Measurements from ENCODE around the gene NXF2.
"Not testable (repeated sequence)": the region's sequence is repeated elsewhere in the genome, so short reads cannot be mapped to it uniquely, and the experiment has no call there.

Gene NXF2, protein sequence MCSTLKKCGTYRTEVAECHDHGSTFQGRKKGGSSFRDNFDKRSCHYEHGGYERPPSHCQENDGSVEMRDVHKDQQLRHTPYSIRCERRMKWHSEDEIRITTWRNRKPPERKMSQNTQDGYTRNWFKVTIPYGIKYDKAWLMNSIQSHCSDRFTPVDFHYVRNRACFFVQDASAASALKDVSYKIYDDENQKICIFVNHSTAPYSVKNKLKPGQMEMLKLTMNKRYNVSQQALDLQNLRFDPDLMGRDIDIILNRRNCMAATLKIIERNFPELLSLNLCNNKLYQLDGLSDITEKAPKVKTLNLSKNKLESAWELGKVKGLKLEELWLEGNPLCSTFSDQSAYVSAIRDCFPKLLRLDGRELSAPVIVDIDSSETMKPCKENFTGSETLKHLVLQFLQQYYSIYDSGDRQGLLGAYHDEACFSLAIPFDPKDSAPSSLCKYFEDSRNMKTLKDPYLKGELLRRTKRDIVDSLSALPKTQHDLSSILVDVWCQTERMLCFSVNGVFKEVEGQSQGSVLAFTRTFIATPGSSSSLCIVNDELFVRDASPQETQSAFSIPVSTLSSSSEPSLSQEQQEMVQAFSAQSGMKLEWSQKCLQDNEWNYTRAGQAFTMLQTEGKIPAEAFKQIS

GRCh38 chrX:102246893-102247292 lies at the start of gene NXF2:
Gene NXF2 (plus strand): TSS chrX:102247167. CDS start chrX:102307079, 59,912 bp downstream.
- DNase-seq (ENCODE audit: low spot score), result not testable (repeated sequence)

DNA sequence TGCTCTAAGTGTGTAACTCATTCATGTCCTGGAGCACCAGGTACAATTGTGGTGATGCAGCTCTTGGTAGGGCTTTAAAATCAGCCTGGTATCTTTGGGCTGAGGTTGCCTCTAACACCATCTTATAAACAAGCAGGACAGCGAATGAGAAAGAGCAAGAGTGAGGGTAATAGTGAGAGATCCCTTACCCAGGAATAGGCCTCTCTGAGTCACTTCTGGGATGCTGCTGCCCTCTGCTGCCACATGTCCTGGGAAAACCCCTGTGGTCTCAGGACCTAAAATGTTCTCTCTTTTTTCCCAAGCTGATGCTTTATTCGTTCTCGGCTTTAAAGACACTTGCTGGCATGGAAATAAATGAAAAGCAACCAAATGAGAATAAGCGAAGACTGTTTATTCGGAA lies 39.0 kb upstream of the NXF2 start:
- DNase-seq (ENCODE audit: low spot score), result not testable (repeated sequence)

- not testable (repeated sequence) for DNase-seq (ENCODE audit: low spot score)
Observed at GRCh38 chrX:102214986-102215385, 32.0 kb upstream of the NXF2 start, which contains the start of gene TCP11X1. Gene TCP11X1 (plus strand): TSS chrX:102215301.

- DNase-seq (ENCODE audit: low spot score), result not testable (repeated sequence)
Observed at GRCh38 chrX:102216497-102216896, 30.5 kb upstream of the NXF2 start.

DNA sequence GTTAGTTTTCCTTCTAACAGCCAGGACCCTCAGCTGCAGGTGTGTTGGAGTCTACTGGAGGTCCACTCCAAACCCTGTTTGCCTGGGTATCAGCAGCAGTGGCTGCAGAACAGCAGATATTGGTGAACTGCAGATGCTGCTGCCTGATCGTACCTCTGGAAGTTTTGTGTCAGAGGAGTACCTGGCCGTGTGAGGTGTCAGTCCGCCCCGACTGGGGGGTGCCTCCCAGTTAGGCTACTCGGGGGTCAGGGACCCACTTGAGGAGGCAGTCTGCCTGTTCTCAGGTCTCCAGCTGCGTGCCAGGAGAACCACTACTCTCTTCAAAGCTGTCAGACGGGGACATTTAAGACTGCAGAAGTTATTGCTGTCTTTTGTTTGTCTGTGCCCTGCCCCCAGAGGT lies 11.3 kb upstream of the NXF2 start:
- not testable (repeated sequence) for DNase-seq (ENCODE audit: low spot score)

- not testable (repeated sequence) for DNase-seq (ENCODE audit: low spot score)
Observed at GRCh38 chrX:102240265-102240664, 6.7 kb upstream of the NXF2 start.

DNA sequence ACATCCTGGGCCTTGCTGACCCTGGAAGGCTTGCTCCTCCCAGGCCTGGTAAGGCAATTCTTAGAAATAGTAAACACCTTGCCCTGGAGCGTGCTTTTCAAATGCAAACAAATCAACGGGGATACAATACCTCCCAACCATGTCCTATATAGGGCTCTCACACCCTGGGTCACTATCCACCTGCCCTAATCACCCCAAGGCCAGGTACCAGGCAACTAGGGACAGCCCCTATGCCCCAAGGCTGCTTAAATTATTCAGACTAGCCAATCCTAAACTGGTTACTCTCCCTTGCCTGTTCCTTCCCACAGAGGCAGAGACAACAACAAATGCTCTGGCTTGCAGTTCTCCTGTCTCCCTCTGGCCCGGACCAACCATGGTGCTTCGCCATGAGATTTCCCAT lies 25.3 kb downstream of the NXF2 start:
- DNase-seq (ENCODE audit: low spot score), result not testable (repeated sequence)

GRCh38 chrX:102338162-102338561 lies 91.2 kb downstream of the NXF2 start:
- no peak for DNase-seq (ENCODE audit: low spot score)

- no peak for DNase-seq (ENCODE audit: low spot score)
Observed at GRCh38 chrX:102339312-102340298, 92.6 kb downstream of the NXF2 start.

GRCh38 chrX:102341867-102342266 lies 94.9 kb downstream of the NXF2 start:
- no peak for DNase-seq (ENCODE audit: low spot score)

DNA sequence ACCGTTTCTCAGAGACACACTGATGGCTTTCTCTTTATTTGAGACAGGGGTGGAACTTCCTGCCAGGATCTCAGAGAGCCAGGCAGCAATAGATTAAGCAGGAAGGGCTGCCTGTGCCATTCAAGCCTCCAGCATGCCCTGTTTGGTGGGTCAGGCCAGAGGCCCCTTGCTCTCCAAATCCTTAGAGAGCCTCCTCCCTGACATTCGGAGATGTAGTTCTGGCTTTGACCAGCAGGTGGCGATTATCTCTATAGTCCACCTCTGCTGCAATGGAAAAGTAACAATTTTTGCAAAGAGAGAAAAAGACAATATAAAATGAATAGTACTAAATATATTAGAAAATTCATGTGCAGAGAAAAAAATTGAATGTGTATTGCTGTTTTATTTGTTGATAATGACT lies 98.9 kb downstream of the NXF2 start:
- DNase-seq (ENCODE audit: low spot score), result peak; percentile 43
